Measurements from ENCODE around the gene ANXA6. TPM values are rescaled to one million over a fixed set of nuclear protein-coding genes. Genes with fewer than 3 reads are reported as not detected.

Gene ANXA6
- total and polyA plus RNA-seq, 2 of the 4 experiments (the other 2 are of a cell fraction) = 355 to 610 TPM

GRCh38 chr5:151110122-151110681 lies 47.4 kb downstream of the ANXA6 start:
- no peak overlapping the region for H2AK9ac ChIP-seq (replicated peaks; ENCODE audit: low read depth, low read length, poor library complexity)
- DNase-seq (no peak), ATAC-seq (ENCODE audit: low read depth) (no peak)
- no TSS peak for BruUV-seq (replicated peaks)
- dilution Hi-C loops (cut with HindIII; ENCODE audit: low sequenced_read_pairs, unreplicated experiment) = no loop called here
- H2AK5ac ChIP-seq (ENCODE audit: low read depth, low read length) = no peak overlapping the region
- peaks cover 64% of the 10 kb centered on the region for H3K36me3 ChIP-seq (ENCODE audit: control insufficient read depth, insufficient read depth, low read length)
- H3K27ac ChIP-seq (ENCODE audit: insufficient read depth, low read length) = no peak overlapping the region
- no peak overlapping the region for H4K91ac ChIP-seq (ENCODE audit: insufficient read depth, low read depth, low read length)
- ChIA-PET CTCF (interaction anchor here (1.1 kb wide), 1 partner anchor 59 kb away, joined by 3 read pairs; no protein-coding TSS in a partner anchor), POLR2A (ENCODE audit: unreplicated experiment) (no interaction called here)
- H3K27me3 ChIP-seq (ENCODE audit: control insufficient read depth, insufficient read depth, low read length) = no peaks in the 10 kb centered on the region
- H4K20me1 ChIP-seq (ENCODE audit: insufficient read depth, low read length) = peaks cover 8% of the 10 kb centered on the region
- H3K4me2 ChIP-seq (ENCODE audit: low read depth, low read length) = no peak overlapping the region
- no peak overlapping the region for H4K5ac ChIP-seq (ENCODE audit: low read depth, low read length)
- no peak overlapping the region for H4K8ac ChIP-seq (ENCODE audit: low read depth in 2 of 2, low read length in 2 of 2)
- no peak overlapping the region for H2BK120ac ChIP-seq (ENCODE audit: low read depth, low read length)
- intact Hi-C loops (cut with micrococcal nuclease) = no loop called here
- H2BK5ac ChIP-seq (ENCODE audit: low read depth, low read length, poor library complexity, severe bottlenecking) = no peak overlapping the region
- no peak overlapping the region for H3K14ac ChIP-seq (replicated peaks; ENCODE audit: low read depth, low read length)
- no peak overlapping the region for H3K56ac ChIP-seq (ENCODE audit: extremely low read depth, insufficient read depth, low read length)
- no peak overlapping the region for H2AFZ ChIP-seq (replicated peaks; ENCODE audit: low read length, poor library complexity)
- H3K79me1 ChIP-seq (ENCODE audit: low read depth in 1 of 2, low read length in 2 of 2) = peaks cover 26 to 46% of the 10 kb centered on the region in 2 experiments
- H3K4me1 ChIP-seq (ENCODE audit: control insufficient read depth, insufficient read depth, low read length) = peaks cover 9% of the 10 kb centered on the region
- H3K4me3 ChIP-seq (ENCODE audit: insufficient read depth, low read depth, low read length) = no peak overlapping the region
- no peak overlapping the region for H2BK20ac ChIP-seq (ENCODE audit: low read depth, low read length)
- H2BK15ac ChIP-seq (ENCODE audit: low read depth, low read length) = no peak overlapping the region
- TF ChIP-seq RAD21 (IDR thresholded peaks at IDR 0.05; ENCODE audit: low read length) = no peak
- no peak for TF ChIP-seq RFX5 (IDR thresholded peaks at IDR 0.05; ENCODE audit: low read depth, low read length)
- no peak for TF ChIP-seq FOS (IDR thresholded peaks at IDR 0.05; ENCODE audit: low read depth, low read length)
- no peak for TF ChIP-seq RCOR1 (IDR thresholded peaks at IDR 0.05; ENCODE audit: insufficient replicate concordance, low read length)
- no peak for TF ChIP-seq SMC3 (IDR thresholded peaks at IDR 0.05; ENCODE audit: low read depth, low read length)
- no peak for TF ChIP-seq POLR2A (IDR thresholded peaks at IDR 0.05; ENCODE audit: low read depth, low read length)
- no peak for TF ChIP-seq CEBPB (IDR thresholded peaks at IDR 0.05; ENCODE audit: low read depth, low read length)
- TF ChIP-seq MXI1 (IDR thresholded peaks at IDR 0.05; ENCODE audit: borderline replicate concordance, low read depth, low read length) = no peak
- TF ChIP-seq CHD1 (IDR thresholded peaks at IDR 0.05; ENCODE audit: low read depth, low read length) = no peak
- no peak for TF ChIP-seq MAFK (IDR thresholded peaks at IDR 0.05; ENCODE audit: low read depth, low read length)
- TF ChIP-seq ELK1 (IDR thresholded peaks at IDR 0.05; ENCODE audit: borderline replicate concordance, low read depth, low read length) = no peak
- no peak for TF ChIP-seq MAZ (IDR thresholded peaks at IDR 0.05; ENCODE audit: borderline replicate concordance, low read depth, low read length)
- TF ChIP-seq BHLHE40 (IDR thresholded peaks at IDR 0.05; ENCODE audit: low read depth, low read length) = no peak
- H3K9me1 ChIP-seq (ENCODE audit: insufficient read depth, low read length) = peaks cover 16% of the 10 kb centered on the region
- no peaks in the 10 kb centered on the region for H3K9me3 ChIP-seq (ENCODE audit: control insufficient read depth, insufficient read depth, low read length)
- H3K9ac ChIP-seq (ENCODE audit: low read depth, low read length) = no peak overlapping the region
- no peak overlapping the region for H3K23ac ChIP-seq (ENCODE audit: low read depth, low read length)
- no peak overlapping the region for H3K18ac ChIP-seq (ENCODE audit: low read depth, low read length)
- WGBS, 2 experiments (ENCODE audit: extremely low coverage in 2 of 2, insufficient read length in 1 of 2) = 92% methylated on average over 2 of the region's 11 CpGs; no CpG with 5 or more reads in 1 of the 2 experiments
- no peak overlapping the region for H3K4ac ChIP-seq (ENCODE audit: low read depth, low read length)
- in situ Hi-C loops (cut with MboI; ENCODE audit: low sequenced_read_pairs) = no loop called here

Data from IMR-90 (cell line).